ENCODE measurements around the gene CD200R1. TPM values are rescaled to one million over a fixed set of nuclear protein-coding genes. Genes with fewer than 3 reads are reported as not detected.
A peak's percentile ranks its signal among the peaks of the same experiment; 100 is the strongest.

The CD200R1 gene
- total RNA-seq, 2 experiments from 2014 or later, result 4.0 to 4.7 TPM

- H3K4me3 Mint-ChIP-seq, result no peak overlapping the region
- peaks cover 13 to 15% of the 10 kb centered on the region in 2 experiments for H3K9me3 ChIP-seq (ENCODE audit: control insufficient read depth in 1 of 2, insufficient read depth in 1 of 2, low read length in 2 of 2)
- ATAC-seq (ENCODE audit: poor library complexity) (no peak), DNase-seq (no peak)
- intact Hi-C loops (cut with DNase I, micrococcal nuclease), result no loop called here
- H3K27me3 Mint-ChIP-seq, result no peaks in the 10 kb centered on the region
- H3K4me1 ChIP-seq (ENCODE audit: insufficient read depth, low read length), result peaks cover 3% of the 10 kb centered on the region
- H3K4me1 Mint-ChIP-seq (ENCODE audit: low read depth), result peaks cover 66% of the 10 kb centered on the region
- H3K27me3 ChIP-seq (ENCODE audit: control insufficient read depth in 1 of 2, insufficient read depth in 2 of 2, low read length in 2 of 2), result no peaks in the 10 kb centered on the region
- no peak for TF ChIP-seq CTCF (IDR thresholded peaks at IDR 0.05)
- no peak overlapping the region for H3K27ac ChIP-seq (ENCODE audit: low read depth in 1 of 2, low read length in 2 of 2)
- H3K36me3 ChIP-seq (ENCODE audit: insufficient read depth, low read length), result peaks cover 13% of the 10 kb centered on the region
- ChIA-PET CTCF (no interaction called here), POLR2A (no interaction called here)
- no peak overlapping the region for H3K4me3 ChIP-seq (ENCODE audit: low read length)
- H3K27ac Mint-ChIP-seq, result no peak overlapping the region
- peaks cover 70% of the 10 kb centered on the region for H3K36me3 Mint-ChIP-seq (ENCODE audit: low read depth)
- peaks cover 11% of the 10 kb centered on the region for H3K9me3 Mint-ChIP-seq
Measured at GRCh38 chr3:112963683-112964082, 11.2 kb downstream of the CD200R1 start.

GRCh38 chr3:112958811-112959560 is 15.9 kb downstream of the CD200R1 start:
- Histone ChIP-seq H3K4me1 (ENCODE audit: insufficient read depth, low read length) (no peaks in the 10 kb centered on the region), H3K4me3 (ENCODE audit: low read length) (peak overlapping the region; percentile 31), H3K27ac (ENCODE audit: low read depth in 1 of 2, low read length in 2 of 2) (no peak overlapping the region), H3K9me3 (ENCODE audit: control insufficient read depth in 1 of 2, insufficient read depth in 1 of 2, low read length in 2 of 2) (peaks cover 5 to 21% of the 10 kb centered on the region in 2 experiments), H3K36me3 (ENCODE audit: insufficient read depth, low read length) (peaks cover 17% of the 10 kb centered on the region), H3K27me3 (ENCODE audit: control insufficient read depth in 1 of 2, insufficient read depth in 2 of 2, low read length in 2 of 2) (no peaks in the 10 kb centered on the region)
- Mint-ChIP-seq H3K9me3 (peaks cover 14% of the 10 kb centered on the region), H3K4me1 (ENCODE audit: low read depth) (peaks cover 48% of the 10 kb centered on the region), H3K27me3 (no peaks in the 10 kb centered on the region), H3K36me3 (ENCODE audit: low read depth) (peaks cover 75% of the 10 kb centered on the region), H3K4me3 (peak overlapping the region; percentile 57), H3K27ac (peak overlapping the region; percentile 8)
- CTCF ChIA-PET, result interaction anchor here (0.9 kb wide), 1 partner anchor 11 kb away, joined by 3 read pairs; no protein-coding TSS in a partner anchor
- TF ChIP-seq CTCF (IDR thresholded peaks at IDR 0.05), result no peak
- POLR2A ChIA-PET, result interaction anchor here (1.8 kb wide), 1 partner anchor 15 kb away, joined by 5 read pairs; the partner anchor contains the start of gene CD200R1
- DNase-seq, result peak in 2 of 14 experiments; percentile 19 to 23
- ATAC-seq (ENCODE audit: poor library complexity), result peak; percentile 55
- intact Hi-C loops (cut with DNase I, micrococcal nuclease), result no loop called here

GRCh38 chr3:112956351-112956750 is 18.6 kb downstream of the CD200R1 start:
- Histone ChIP-seq H3K4me1 (ENCODE audit: insufficient read depth, low read length) (no peaks in the 10 kb centered on the region), H3K9me3 (ENCODE audit: control insufficient read depth in 1 of 2, insufficient read depth in 1 of 2, low read length in 2 of 2) (peaks cover 0 to 7% of the 10 kb centered on the region in 2 experiments), H3K27me3 (ENCODE audit: control insufficient read depth in 1 of 2, insufficient read depth in 2 of 2, low read length in 2 of 2) (no peaks in the 10 kb centered on the region), H3K36me3 (ENCODE audit: insufficient read depth, low read length) (peaks cover 13% of the 10 kb centered on the region), H3K4me3 (ENCODE audit: low read length) (no peak overlapping the region), H3K27ac (ENCODE audit: low read depth in 1 of 2, low read length in 2 of 2) (no peak overlapping the region)
- Mint-ChIP-seq H3K4me3 (no peak overlapping the region), H3K27ac (no peak overlapping the region), H3K9me3 (peaks cover 9% of the 10 kb centered on the region), H3K27me3 (no peaks in the 10 kb centered on the region), H3K4me1 (ENCODE audit: low read depth) (peaks cover 31% of the 10 kb centered on the region), H3K36me3 (ENCODE audit: low read depth) (peaks cover 64% of the 10 kb centered on the region)
- CTCF ChIA-PET, result no interaction called here
- TF ChIP-seq CTCF (IDR thresholded peaks at IDR 0.05), result no peak
- DNase-seq (no peak), ATAC-seq (ENCODE audit: poor library complexity) (no peak)
- intact Hi-C loops (cut with DNase I, micrococcal nuclease), result no loop called here
- POLR2A ChIA-PET, result no interaction called here
